Body of pancreas (tissue), 4 donors: ENCODE data around the gene SPIN4. TPM values are rescaled to one million over a fixed set of nuclear protein-coding genes. Genes with fewer than 3 reads are reported as not detected.

Experiments
- ATAC-seq: fragments of 150-250 bp; one replicate; pipeline ENCODE4 v1.9.1; 2016
- DNase-seq, 4 donors: peaks; one replicate each; pipeline ENCODE4 v3.0.0-alpha.2; 2019
- H3K27ac ChIP-seq, 4 donors: fragments of 200-600 bp; sonication (generic); 1 replicate in 3 of 4; 2 replicates in 1 of 4; pipeline versions ENCODE4 v1.5.1 to v1.6.1; 2016 to 2019; ENCODE audit warnings: mild to moderate bottlenecking in 1 of 4, mixed read lengths in 1 of 4, moderate library complexity in 1 of 4
- H3K27me3 ChIP-seq, 2 donors: fragments of 200-600 bp; sonication (generic); one replicate each; pipeline ENCODE4 v1.6.0; 2016; ENCODE audit warnings: mild to moderate bottlenecking in 1 of 2
- H3K36me3 ChIP-seq, 2 donors: fragments of 200-600 bp; sonication (generic); replicated peaks in 1 of 2; 2 replicates each; pipeline ENCODE4 v1.5.1; 2016; ENCODE audit warnings: low read depth in 2 of 2; ENCODE audit not compliant: insufficient read depth in 1 of 2
- H3K4me1 ChIP-seq: fragments of 200-600 bp; sonication (generic); one replicate; pipeline ENCODE4 v1.6.0; 2016
- H3K4me3 ChIP-seq, 2 donors: fragments of 200-600 bp; sonication (generic); 1 replicate in 1 of 2; 2 replicates in 1 of 2; pipeline ENCODE4 v1.5.1; 2016 to 2019
- H3K9me3 ChIP-seq, 3 donors: fragments of 200-600 bp; sonication (generic); 1 replicate in 2 of 3; 2 replicates in 1 of 3; pipeline ENCODE4 v1.5.1; 2016
- POLR2A ChIP-seq, 3 donors: fragments of 450-650 bp; IDR thresholded peaks; one replicate each; pipeline ENCODE4 v1.6.1; 2016; ENCODE audit warnings: antibody characterized with exemption in 3 of 3, mild to moderate bottlenecking in 2 of 3
- WGBS, 2 donors: methylation state at CpG; one replicate each; pipeline ENCODE4 v1.1.5; 2017; 5-methylcytosine and 5-hydroxymethylcytosine counted together
- intact Hi-C: fragments of 100-400 bp; cut with DNase I; formaldehyde crosslinking; loops from one replicate; pipeline ENCODE4 v1.15.1; 2023
- total RNA-seq, 2 donors: library from RNA; depleted of rRNA; stranded (reverse); fragments of >200 nt; gene quantifications; one replicate each; pipeline ENCODE4 v1.1.0, GENCODE V29; 2016
- TF ChIP-seq, protein P1 (sequence below), 7 experiments: fragments of 450-650 bp in 4 of 7; fragments of 200-600 bp in 3 of 7; sonication (generic) in 3 of 7; IDR thresholded peaks; one replicate each; pipeline ENCODE4 v1.5.1; 2016 to 2019; ENCODE audit warnings: antibody characterized with exemption in 7 of 7

Gene SPIN4
- total RNA-seq, 2 donors from 2014 or later: 0.66 to 3.9 TPM

DNA sequence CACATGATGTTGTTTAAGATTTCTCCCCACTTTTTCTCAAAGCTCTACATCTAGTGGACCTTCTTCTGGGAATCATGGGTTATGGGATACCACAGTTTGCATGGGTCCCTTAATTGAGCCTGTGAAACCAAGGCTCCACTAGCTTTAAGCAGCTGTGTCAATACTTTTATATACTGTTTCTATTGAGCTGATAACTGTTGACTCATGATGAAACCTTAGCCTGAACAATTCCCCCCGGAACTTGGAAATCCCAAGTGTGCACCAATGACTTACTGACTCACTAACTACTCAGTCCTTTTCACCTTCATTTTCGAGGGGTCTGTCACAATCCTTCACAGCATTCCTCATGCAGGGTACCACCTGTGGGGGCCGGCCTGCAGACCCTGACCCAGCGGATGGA, 12.7 kb upstream of the SPIN4 start:
- DNase-seq (no peak), ATAC-seq (no peak)
- 90 to 100% methylated on average over 3 to 4 of the region's 4 CpGs for WGBS, 2 donors
- Histone ChIP-seq H3K27me3 (no peaks in the 10 kb centered on the region), H3K36me3 (no peaks in the 10 kb centered on the region), H3K27ac (no peak overlapping the region), H3K4me3 (no peak overlapping the region), H3K9me3 (no peaks in the 10 kb centered on the region), H3K4me1 (no peaks in the 10 kb centered on the region)
- intact Hi-C loops: no loop called here
- TF ChIP-seq, protein P1, sequence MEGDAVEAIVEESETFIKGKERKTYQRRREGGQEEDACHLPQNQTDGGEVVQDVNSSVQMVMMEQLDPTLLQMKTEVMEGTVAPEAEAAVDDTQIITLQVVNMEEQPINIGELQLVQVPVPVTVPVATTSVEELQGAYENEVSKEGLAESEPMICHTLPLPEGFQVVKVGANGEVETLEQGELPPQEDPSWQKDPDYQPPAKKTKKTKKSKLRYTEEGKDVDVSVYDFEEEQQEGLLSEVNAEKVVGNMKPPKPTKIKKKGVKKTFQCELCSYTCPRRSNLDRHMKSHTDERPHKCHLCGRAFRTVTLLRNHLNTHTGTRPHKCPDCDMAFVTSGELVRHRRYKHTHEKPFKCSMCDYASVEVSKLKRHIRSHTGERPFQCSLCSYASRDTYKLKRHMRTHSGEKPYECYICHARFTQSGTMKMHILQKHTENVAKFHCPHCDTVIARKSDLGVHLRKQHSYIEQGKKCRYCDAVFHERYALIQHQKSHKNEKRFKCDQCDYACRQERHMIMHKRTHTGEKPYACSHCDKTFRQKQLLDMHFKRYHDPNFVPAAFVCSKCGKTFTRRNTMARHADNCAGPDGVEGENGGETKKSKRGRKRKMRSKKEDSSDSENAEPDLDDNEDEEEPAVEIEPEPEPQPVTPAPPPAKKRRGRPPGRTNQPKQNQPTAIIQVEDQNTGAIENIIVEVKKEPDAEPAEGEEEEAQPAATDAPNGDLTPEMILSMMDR (IDR thresholded peaks at IDR 0.05): no peak
- no peak for TF ChIP-seq POLR2A (IDR thresholded peaks at IDR 0.05)

- no peak overlapping the region for H3K27ac ChIP-seq
- no peaks in the 10 kb centered on the region for H3K27me3 ChIP-seq
- intact Hi-C loops: no loop called here
- H3K4me1 ChIP-seq: no peaks in the 10 kb centered on the region
- DNase-seq (no peak), ATAC-seq (no peak)
- no peaks in the 10 kb centered on the region for H3K9me3 ChIP-seq
- H3K36me3 ChIP-seq: no peaks in the 10 kb centered on the region
- H3K4me3 ChIP-seq: no peak overlapping the region
- TF ChIP-seq, protein P1 (IDR thresholded peaks at IDR 0.05): no peak
- no peak for TF ChIP-seq POLR2A (IDR thresholded peaks at IDR 0.05)
- 53 to 57% methylated on average over 2 of the region's 2 CpGs for whole genome bisulfite sequencing, 2 donors
Measured at GRCh38 chrX:63361494-63361893, 10.4 kb upstream of the SPIN4 start.

GRCh38 chrX:63354484-63354883, 3.4 kb upstream of the SPIN4 start:
- no peaks in the 10 kb centered on the region for H3K9me3 ChIP-seq
- intact Hi-C loops: no loop called here
- peaks cover 5% of the 10 kb centered on the region for H3K4me1 ChIP-seq
- TF ChIP-seq POLR2A (IDR thresholded peaks at IDR 0.05): no peak
- TF ChIP-seq, protein P1 (IDR thresholded peaks at IDR 0.05): no peak
- no peaks in the 10 kb centered on the region for H3K36me3 ChIP-seq
- DNase-seq (no peak), ATAC-seq (no peak)
- H3K27ac ChIP-seq: no peak overlapping the region
- no peaks in the 10 kb centered on the region for H3K27me3 ChIP-seq
- H3K4me3 ChIP-seq: no peak overlapping the region

DNA sequence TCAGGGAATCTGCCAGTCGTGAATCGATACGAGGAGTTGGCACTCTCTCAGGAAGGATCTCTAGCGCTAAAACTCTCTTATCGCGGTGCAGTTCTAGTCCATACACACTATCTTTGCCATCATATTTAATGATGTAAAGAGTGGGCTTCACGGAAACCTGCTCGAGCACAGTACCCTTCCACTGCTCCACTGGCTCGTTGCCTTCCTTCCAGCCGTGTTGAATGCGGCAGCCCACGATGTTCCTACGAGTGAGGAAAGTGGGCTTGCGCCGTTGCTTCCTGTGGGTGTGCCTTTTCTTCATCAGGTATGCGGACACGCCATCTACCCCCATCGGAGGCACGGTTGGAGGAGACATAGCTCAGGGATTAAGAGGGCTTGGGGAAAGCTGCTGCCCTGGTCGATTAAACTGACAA, 661 bp downstream of the SPIN4 start:
- Histone ChIP-seq H3K4me3 (peak overlapping the region in 1 of 2 donors; percentile 45), H3K9me3 (no peaks in the 10 kb centered on the region), H3K36me3 (no peaks in the 10 kb centered on the region), H3K27me3 (no peaks in the 10 kb centered on the region), H3K4me1 (peaks cover 10% of the 10 kb centered on the region), H3K27ac (peak overlapping the region; percentile 42 to 86 (median 78))
- WGBS, 2 donors: 0% methylated on average over 20 of the region's 20 CpGs; no CpG with 5 or more reads in 1 of the 2 donors
- TF ChIP-seq, protein P1 (IDR thresholded peaks at IDR 0.05): no peak
- no peak for TF ChIP-seq POLR2A (IDR thresholded peaks at IDR 0.05)
- ATAC-seq (peak; percentile 25), DNase-seq (peak; percentile 14 to 34 (median 20))
- intact Hi-C loops: no loop called here

DNA sequence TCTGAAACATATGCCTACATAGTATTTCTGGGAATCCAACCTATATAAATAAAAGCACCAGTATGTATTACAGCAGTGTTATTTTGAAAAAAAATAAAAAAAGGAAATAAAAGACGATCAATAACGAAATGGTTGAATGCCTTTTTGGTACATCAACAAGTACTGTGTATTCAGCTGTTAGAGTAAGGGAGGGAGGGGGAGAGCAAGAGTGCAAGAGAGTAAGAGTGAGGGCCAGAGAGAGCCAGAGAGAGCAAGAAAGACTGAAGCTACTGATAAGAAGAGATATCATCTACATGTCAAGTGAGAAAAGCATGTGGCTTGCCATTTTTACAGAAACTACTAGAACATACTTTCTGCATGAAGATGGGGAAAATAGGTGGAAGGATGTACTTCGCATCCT, 1.8 kb downstream of the SPIN4 start:
- no peaks in the 10 kb centered on the region for H3K27me3 ChIP-seq
- no peak for TF ChIP-seq POLR2A (IDR thresholded peaks at IDR 0.05)
- TF ChIP-seq, protein P1 (IDR thresholded peaks at IDR 0.05): no peak
- intact Hi-C loops: no loop called here
- H3K9me3 ChIP-seq: no peaks in the 10 kb centered on the region
- ATAC-seq: no peak
- H3K4me1 ChIP-seq: peaks cover 10% of the 10 kb centered on the region
- no peak overlapping the region for H3K27ac ChIP-seq
- H3K4me3 ChIP-seq: no peak overlapping the region
- 35 to 43% methylated on average over 3 of the region's 3 CpGs for WGBS, 2 donors
- no peaks in the 10 kb centered on the region for H3K36me3 ChIP-seq
- DNase-seq: no peak
